ENCODE measurements around the gene E4F1. TPM values are rescaled to one million over a fixed set of nuclear protein-coding genes. Genes with fewer than 3 reads are reported as not detected.

Gene E4F1
- total RNA-seq, 1 experiment from 2014 or later: 14.8 TPM

DNA sequence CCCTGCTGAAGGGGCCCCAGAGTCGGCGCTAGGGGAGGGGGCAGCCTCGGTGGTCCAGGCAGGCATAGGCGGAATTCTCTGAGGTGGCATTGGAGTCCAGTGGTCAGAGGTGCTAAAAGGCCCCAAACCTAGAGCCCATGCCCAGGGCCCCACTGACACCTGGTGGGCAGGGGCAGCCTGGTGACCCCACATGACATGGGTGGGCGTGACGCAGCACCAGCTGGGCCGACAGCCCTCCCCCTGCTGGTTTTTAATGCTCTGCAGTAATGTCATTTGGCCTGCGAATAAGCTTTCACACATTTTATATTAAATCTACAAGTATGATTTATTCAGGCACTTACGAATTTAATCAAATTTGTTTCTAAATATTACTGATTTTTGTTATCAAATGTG lies 46.7 kb downstream of the E4F1 start:
- Histone ChIP-seq H3K4me1 (ENCODE audit: low read length) (peaks cover 25% of the 10 kb centered on the region), H3K27me3 (ENCODE audit: low read length) (no peaks in the 10 kb centered on the region), H3K4me3 (ENCODE audit: low read length) (peak overlapping the region; percentile 91; the same call in 1 of the 2 replicates), H3K9me2 (replicated peaks; ENCODE audit: insufficient read depth, low read length) (no peaks in the 10 kb centered on the region), H2AFZ (ENCODE audit: low read length) (no peak overlapping the region), H3K9me3 (ENCODE audit: low read length) (no peaks in the 10 kb centered on the region), H3K9ac (ENCODE audit: low read length) (no peak overlapping the region), H4K20me1 (ENCODE audit: insufficient read depth, low read depth, low read length) (peaks cover 31% of the 10 kb centered on the region), H3K27ac (ENCODE audit: low read length) (no peak overlapping the region), H3K4me2 (ENCODE audit: low read depth, low read length, poor library complexity, severe bottlenecking) (peak overlapping the region; percentile 86), H3K79me2 (ENCODE audit: low read length) (peaks cover 31% of the 10 kb centered on the region), H3K36me3 (ENCODE audit: insufficient read depth, low read length) (peaks cover 9% of the 10 kb centered on the region; the same call in 1 of the 2 replicates)
- DNase-seq: no peak

GRCh38 chr16:2270588-2271470 lies 47.4 kb downstream of the E4F1 start:
- Histone ChIP-seq H3K4me3 (ENCODE audit: low read length) (no peak overlapping the region), H2AFZ (ENCODE audit: low read length) (no peak overlapping the region), H3K9ac (ENCODE audit: low read length) (no peak overlapping the region), H3K9me2 (replicated peaks; ENCODE audit: insufficient read depth, low read length) (no peaks in the 10 kb centered on the region), H4K20me1 (ENCODE audit: insufficient read depth, low read depth, low read length) (peaks cover 24% of the 10 kb centered on the region), H3K27me3 (ENCODE audit: low read length) (no peaks in the 10 kb centered on the region), H3K4me1 (ENCODE audit: low read length) (peaks cover 22% of the 10 kb centered on the region), H3K4me2 (ENCODE audit: low read depth, low read length, poor library complexity, severe bottlenecking) (no peak overlapping the region), H3K36me3 (ENCODE audit: insufficient read depth, low read length) (peaks cover 3% of the 10 kb centered on the region; the same call in 1 of the 2 replicates), H3K79me2 (ENCODE audit: low read length) (peaks cover 23% of the 10 kb centered on the region), H3K9me3 (ENCODE audit: low read length) (no peaks in the 10 kb centered on the region), H3K27ac (ENCODE audit: low read length) (no peak overlapping the region)
- DNase-seq: no peak

- H3K9ac ChIP-seq (ENCODE audit: low read length): no peak overlapping the region
- no peak overlapping the region for H3K4me2 ChIP-seq (ENCODE audit: low read depth, low read length, poor library complexity, severe bottlenecking)
Measured at GRCh38 chr16:2271848-2272461, 48.6 kb downstream of the E4F1 start.

GRCh38 chr16:2273484-2273883 lies 50.1 kb downstream of the E4F1 start:
- Histone ChIP-seq H2AFZ (ENCODE audit: low read length) (no peak overlapping the region), H3K9ac (ENCODE audit: low read length) (no peak overlapping the region), H3K79me2 (ENCODE audit: low read length) (peaks cover 3% of the 10 kb centered on the region; the same call in 1 of the 2 replicates), H3K4me2 (ENCODE audit: low read depth, low read length, poor library complexity, severe bottlenecking) (no peak overlapping the region), H3K9me2 (replicated peaks; ENCODE audit: insufficient read depth, low read length) (no peaks in the 10 kb centered on the region), H3K4me3 (ENCODE audit: low read length) (no peak overlapping the region), H3K4me1 (ENCODE audit: low read length) (peaks cover 13% of the 10 kb centered on the region), H3K36me3 (ENCODE audit: insufficient read depth, low read length) (no peaks in the 10 kb centered on the region), H4K20me1 (ENCODE audit: insufficient read depth, low read depth, low read length) (peaks cover 10% of the 10 kb centered on the region; the same call in 1 of the 2 replicates), H3K27ac (ENCODE audit: low read length) (no peak overlapping the region), H3K9me3 (ENCODE audit: low read length) (no peaks in the 10 kb centered on the region), H3K27me3 (ENCODE audit: low read length) (no peaks in the 10 kb centered on the region)
- no peak for DNase-seq

More at GRCh38 chr16:2271848-2272461, 48.6 kb downstream of the E4F1 start:
- no peak for DNase-seq
- H2AFZ ChIP-seq (ENCODE audit: low read length): no peak overlapping the region
- H3K36me3 ChIP-seq (ENCODE audit: insufficient read depth, low read length): no peaks in the 10 kb centered on the region
- H3K4me3 ChIP-seq (ENCODE audit: low read length): no peak overlapping the region
- peaks cover 15% of the 10 kb centered on the region; the same call in 1 of the 2 replicates for H4K20me1 ChIP-seq (ENCODE audit: insufficient read depth, low read depth, low read length)
- H3K9me2 ChIP-seq (replicated peaks; ENCODE audit: insufficient read depth, low read length): no peaks in the 10 kb centered on the region
- peaks cover 12% of the 10 kb centered on the region for H3K79me2 ChIP-seq (ENCODE audit: low read length)
- no peaks in the 10 kb centered on the region for H3K9me3 ChIP-seq (ENCODE audit: low read length)
- peaks cover 13% of the 10 kb centered on the region for H3K4me1 ChIP-seq (ENCODE audit: low read length)
- no peaks in the 10 kb centered on the region for H3K27me3 ChIP-seq (ENCODE audit: low read length)
- no peak overlapping the region for H3K27ac ChIP-seq (ENCODE audit: low read length)

DNA sequence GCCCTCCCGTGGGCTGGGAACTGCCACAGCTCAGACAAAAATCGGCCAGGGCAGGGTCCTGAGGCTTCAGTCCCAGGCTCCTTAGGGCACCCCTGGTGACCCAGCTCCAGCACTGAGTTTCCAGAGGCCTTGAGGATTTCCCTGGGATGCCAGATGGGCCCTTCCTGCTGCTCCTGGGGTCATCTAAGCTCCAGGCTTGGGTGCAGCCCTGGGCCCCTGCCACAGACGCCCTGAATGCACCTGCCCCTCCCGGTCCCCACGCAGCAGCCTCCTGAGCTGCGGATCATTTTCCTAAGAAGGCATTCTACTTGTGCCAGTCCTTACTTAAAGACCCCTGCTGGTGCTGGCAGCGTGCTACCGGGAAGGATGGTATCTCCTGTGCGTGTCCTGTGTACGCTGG lies 50.5 kb downstream of the E4F1 start:
- H3K4me2 ChIP-seq (ENCODE audit: low read depth, low read length, poor library complexity, severe bottlenecking): no peak overlapping the region

DNA sequence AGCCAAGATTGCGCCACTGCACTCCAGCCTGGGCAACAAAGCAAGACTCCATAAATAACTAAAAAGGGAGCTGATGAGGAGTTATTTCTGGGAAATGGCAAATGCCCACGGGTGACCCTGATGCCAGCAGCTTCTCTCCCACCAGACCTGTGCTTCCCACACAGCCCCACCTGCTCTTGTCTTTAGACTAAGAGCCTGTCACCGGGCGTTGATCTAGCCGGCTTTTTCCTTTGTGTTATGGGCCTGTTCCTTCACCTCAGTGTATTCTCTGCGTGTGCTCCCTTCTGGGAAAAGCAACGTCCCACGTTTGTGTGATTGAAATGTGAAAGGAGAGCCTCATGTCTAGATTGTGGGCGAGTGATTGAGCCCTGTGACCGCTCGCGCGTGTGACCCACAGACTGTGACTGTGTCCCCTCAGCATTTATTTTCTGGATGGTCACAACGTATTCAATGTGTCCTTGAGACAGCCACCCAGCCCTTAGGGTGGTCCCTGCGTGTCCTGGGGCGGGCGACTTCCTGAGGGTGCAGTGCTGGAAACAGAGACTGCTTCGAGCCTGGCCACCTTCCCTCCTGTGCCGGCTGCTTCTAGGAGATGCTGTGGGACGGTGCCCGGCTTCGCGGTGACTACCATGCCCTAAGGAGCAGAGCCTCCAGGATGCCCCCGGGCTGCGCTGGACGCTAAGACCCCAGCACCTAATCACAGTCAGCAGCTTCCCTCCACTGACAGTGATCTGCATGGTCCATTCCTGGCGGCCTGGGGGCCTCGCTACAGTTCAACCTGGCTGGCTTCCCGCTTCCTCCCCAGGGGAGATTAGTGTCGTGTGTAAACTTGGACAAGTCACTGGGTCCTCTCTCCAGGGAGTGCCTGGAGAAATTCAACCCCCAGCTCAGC lies 52.3 kb downstream of the E4F1 start:
- DNase-seq: no peak
- no peaks in the 10 kb centered on the region for H3K79me2 ChIP-seq (ENCODE audit: low read length)

More for the DNA sequence above, 50.5 kb downstream of the E4F1 start:
- Histone ChIP-seq H3K79me2 (ENCODE audit: low read length) (peaks cover 3% of the 10 kb centered on the region; the same call in 1 of the 2 replicates), H2AFZ (ENCODE audit: low read length) (no peak overlapping the region), H3K9ac (ENCODE audit: low read length) (no peak overlapping the region), H3K9me3 (ENCODE audit: low read length) (no peaks in the 10 kb centered on the region), H4K20me1 (ENCODE audit: insufficient read depth, low read depth, low read length) (peaks cover 10% of the 10 kb centered on the region; the same call in 1 of the 2 replicates), H3K27ac (ENCODE audit: low read length) (no peak overlapping the region), H3K9me2 (replicated peaks; ENCODE audit: insufficient read depth, low read length) (no peaks in the 10 kb centered on the region), H3K36me3 (ENCODE audit: insufficient read depth, low read length) (no peaks in the 10 kb centered on the region), H3K4me1 (ENCODE audit: low read length) (peaks cover 12% of the 10 kb centered on the region), H3K27me3 (ENCODE audit: low read length) (no peaks in the 10 kb centered on the region), H3K4me3 (ENCODE audit: low read length) (no peak overlapping the region)
- no peak for DNase-seq

GRCh38 chr16:2276368-2277195 lies 53.2 kb downstream of the E4F1 start:
- H3K9me3 ChIP-seq (ENCODE audit: low read length): no peaks in the 10 kb centered on the region
- no peaks in the 10 kb centered on the region for H4K20me1 ChIP-seq (ENCODE audit: insufficient read depth, low read depth, low read length)
- DNase-seq: no peak
- no peak overlapping the region for H3K4me3 ChIP-seq (ENCODE audit: low read length)
- H3K4me2 ChIP-seq (ENCODE audit: low read depth, low read length, poor library complexity, severe bottlenecking): no peak overlapping the region
- no peaks in the 10 kb centered on the region for H3K9me2 ChIP-seq (replicated peaks; ENCODE audit: insufficient read depth, low read length)
- H2AFZ ChIP-seq (ENCODE audit: low read length): no peak overlapping the region
- no peaks in the 10 kb centered on the region for H3K79me2 ChIP-seq (ENCODE audit: low read length)
- H3K4me1 ChIP-seq (ENCODE audit: low read length): no peaks in the 10 kb centered on the region
- no peaks in the 10 kb centered on the region for H3K36me3 ChIP-seq (ENCODE audit: insufficient read depth, low read length)
- no peaks in the 10 kb centered on the region for H3K27me3 ChIP-seq (ENCODE audit: low read length)
- no peak overlapping the region for H3K9ac ChIP-seq (ENCODE audit: low read length)
- H3K27ac ChIP-seq (ENCODE audit: low read length): no peak overlapping the region

More for the DNA sequence above, 52.3 kb downstream of the E4F1 start:
- no peaks in the 10 kb centered on the region for H3K9me3 ChIP-seq (ENCODE audit: low read length)
- H3K9ac ChIP-seq (ENCODE audit: low read length): no peak overlapping the region
- H2AFZ ChIP-seq (ENCODE audit: low read length): no peak overlapping the region
- H3K9me2 ChIP-seq (replicated peaks; ENCODE audit: insufficient read depth, low read length): no peaks in the 10 kb centered on the region
- no peaks in the 10 kb centered on the region for H3K4me1 ChIP-seq (ENCODE audit: low read length)
- no peak overlapping the region for H3K4me2 ChIP-seq (ENCODE audit: low read depth, low read length, poor library complexity, severe bottlenecking)
- no peaks in the 10 kb centered on the region for H4K20me1 ChIP-seq (ENCODE audit: insufficient read depth, low read depth, low read length)
- no peak overlapping the region for H3K4me3 ChIP-seq (ENCODE audit: low read length)
- H3K27me3 ChIP-seq (ENCODE audit: low read length): no peaks in the 10 kb centered on the region
- H3K27ac ChIP-seq (ENCODE audit: low read length): no peak overlapping the region
- H3K36me3 ChIP-seq (ENCODE audit: insufficient read depth, low read length): no peaks in the 10 kb centered on the region
